ENCODE measurements around the gene DGLUCY.
"Not testable (repeated sequence)": the region's sequence is repeated elsewhere in the genome, so short reads cannot be mapped to it uniquely, and the experiment has no call there.

The DGLUCY gene

DNA sequence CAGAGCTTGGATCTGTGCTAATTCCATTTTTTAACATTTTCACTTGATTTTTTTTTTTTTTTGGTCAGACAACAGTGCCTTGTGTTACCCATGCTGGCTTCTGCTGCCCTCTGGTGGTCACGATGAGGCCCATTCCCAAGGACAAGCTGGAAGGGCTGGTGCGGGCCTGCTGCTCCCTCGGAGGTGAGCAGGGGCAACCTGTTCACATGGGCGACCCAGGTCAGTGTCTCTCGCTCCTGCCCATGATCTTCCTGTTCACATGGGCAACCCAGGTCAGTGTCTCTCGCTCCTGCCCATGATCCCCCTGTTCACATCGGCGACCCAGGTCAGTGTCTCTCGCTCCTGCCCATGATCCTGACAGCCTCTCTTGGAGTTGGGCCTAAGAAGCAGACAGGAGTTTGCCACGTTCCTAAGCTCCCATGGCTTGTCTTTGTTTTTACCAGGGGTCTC is 59.4 kb downstream of the DGLUCY start:
- DNase-seq = peak; percentile 61

DNA sequence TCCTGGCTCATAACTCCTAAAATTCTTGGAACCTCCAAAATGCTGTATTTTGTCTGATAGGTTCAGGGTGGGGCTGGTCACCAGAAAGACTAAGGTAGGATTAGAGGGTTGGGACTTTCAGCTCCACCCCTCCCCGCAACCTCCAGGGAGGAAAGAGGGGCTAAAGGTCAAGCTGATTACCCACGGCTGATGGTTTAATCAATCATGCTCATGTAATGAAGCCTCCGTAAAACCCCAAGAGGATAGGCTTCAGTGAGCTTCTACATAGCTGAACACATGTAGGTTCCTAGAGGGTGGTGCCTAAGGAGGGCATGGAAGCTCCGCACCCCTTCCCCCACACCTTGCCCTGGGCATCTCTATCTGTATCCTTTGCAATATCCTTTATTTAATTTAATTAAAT is 60.0 kb downstream of the DGLUCY start:
- no peak for DNase-seq

DNA sequence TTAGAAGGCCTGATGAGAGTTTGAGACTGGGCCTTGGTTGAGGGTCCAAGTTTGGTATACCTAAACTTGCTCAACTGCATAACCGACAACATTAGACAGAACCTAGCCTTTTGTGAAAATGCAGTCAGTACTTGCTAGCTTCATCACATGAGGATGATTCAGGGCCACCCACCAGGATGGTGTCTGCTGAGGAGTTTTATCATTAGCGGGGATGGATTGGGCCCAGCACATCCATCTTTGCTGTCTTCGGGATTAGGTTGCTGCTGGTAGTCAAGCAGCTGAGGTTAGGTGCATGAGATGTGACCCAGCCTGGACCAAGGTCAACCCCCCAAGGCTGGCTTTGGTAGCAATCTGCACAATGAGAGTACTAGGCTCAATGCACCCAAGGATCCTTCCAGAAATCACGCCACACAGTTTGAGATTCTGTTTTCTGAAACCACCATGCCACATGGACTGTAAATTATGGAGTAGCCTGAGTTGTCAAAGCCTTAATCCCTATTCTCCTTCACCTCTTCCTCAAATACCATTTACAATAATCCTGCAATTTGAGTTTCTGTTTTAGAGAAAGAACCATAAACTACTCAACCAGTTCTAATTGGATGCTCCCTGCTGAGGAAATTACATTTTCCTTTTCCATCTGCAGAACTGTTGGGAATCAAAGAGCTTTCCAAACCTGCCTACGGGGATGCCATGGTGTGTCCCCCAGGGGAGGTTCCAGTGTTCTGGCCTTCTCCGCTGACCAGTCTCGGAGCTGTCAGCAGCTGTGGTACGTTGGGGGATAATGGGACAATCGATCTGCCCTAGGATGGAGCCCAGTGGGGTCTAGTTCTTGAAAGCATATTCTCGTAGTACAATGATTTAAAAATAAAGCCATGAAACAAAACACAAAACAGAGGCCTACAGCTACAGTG is 61.7 kb downstream of the DGLUCY start:
- DNase-seq = peak; percentile 74

DNA sequence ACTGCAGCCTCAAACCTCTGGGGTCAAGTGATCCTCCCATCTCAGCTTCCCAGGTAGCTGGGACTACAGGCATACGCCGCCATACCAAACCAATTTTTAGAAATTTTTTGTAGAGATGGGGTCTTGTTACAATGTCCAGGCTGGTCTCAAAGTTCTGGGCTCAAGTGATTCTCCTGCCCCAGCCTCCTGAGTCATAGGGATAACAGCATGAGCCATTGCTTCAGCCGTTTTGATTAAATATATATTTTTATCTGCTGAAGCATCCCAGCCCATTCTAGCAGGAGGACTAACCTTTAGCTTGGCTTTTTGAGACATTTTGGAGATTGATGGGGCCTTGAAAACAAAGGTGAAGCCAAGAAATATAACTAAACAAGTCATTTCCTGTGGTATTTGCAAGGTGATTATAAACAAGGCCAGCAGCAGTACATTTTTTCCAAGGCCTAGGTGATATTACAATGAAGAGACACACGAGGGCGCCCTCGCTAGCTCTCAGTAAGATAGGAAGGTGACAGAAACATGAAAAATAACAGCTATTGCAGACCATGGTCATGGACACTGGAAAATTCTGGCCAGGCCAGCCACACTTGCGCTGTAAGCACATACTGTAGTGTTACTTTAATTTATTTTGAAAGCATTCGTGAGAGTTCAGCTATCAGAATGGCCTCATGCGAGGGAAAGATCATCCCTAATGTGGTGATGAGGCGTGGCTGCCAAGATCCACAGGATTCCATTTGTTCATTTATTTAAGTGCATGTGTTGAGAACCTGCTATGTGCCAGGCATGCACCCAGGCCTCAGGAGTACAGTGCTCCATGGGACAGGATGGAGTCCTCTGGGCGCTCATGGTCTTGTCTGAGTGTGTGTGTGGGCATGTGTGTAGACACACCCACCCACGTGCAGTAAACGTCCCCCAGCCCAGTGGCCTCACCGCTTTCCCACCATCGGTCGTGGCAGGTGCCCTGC is 63.5 kb downstream of the DGLUCY start:
- DNase-seq = peak; percentile 66

DNA sequence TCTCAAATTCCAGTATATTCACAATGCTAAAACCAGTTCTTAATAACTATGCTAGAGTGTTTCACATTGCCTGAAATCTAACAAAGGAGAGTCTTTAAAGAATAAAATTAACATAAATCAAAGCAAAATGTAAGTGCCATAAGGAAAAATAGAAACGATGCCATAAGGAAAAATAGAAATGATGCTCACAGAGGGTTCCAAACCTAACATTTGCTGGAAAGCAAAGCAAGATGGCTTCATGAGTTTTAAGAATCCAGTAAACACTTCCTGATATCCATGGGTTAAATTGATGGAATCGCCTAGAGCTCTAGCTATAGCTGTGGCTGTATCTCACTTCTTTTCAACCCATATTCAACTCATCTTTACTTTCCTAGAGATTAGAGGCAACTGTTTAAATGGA is 66.7 kb downstream of the DGLUCY start:
- no peak for DNase-seq

DNA sequence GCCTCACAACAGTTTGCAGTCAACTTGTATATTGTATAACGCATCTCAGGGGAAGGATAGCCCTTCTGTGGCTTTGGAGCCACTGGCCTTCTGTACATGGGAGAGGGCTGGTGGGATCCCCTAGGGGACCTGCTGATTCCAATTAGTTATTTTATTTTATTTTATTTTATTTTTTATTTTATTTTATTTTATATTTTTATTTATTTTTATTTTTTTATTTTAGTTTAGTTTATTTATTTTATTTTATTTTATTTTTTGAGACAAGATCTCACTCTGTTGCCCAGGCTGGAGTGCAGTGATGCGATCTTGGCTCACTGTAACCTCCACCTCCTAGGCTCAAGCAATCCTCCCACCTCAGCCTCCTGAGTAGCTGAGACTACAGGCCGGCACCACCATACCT is 68.9 kb downstream of the DGLUCY start:
- DNase-seq = not testable (repeated sequence)

DNA sequence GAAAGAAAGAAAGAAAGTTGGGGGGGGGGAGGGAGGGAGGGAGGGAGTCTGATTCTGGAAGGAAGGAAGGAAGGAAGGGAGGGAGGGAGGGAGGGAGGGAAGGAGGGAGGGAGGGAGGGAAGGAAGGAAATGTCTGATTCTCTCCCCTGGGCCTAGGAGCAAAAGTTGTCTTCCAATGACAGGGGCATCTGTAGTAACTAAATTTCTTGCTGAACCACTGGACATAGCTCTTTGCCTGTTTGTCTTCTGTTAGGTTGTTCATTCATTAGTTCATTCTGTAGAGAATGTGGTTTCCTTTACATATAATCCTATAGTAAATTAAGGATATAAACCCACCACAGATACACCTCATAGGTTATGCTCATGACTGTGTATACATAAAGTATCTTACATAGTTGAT is 70.7 kb downstream of the DGLUCY start:
- no peak for DNase-seq

DNA sequence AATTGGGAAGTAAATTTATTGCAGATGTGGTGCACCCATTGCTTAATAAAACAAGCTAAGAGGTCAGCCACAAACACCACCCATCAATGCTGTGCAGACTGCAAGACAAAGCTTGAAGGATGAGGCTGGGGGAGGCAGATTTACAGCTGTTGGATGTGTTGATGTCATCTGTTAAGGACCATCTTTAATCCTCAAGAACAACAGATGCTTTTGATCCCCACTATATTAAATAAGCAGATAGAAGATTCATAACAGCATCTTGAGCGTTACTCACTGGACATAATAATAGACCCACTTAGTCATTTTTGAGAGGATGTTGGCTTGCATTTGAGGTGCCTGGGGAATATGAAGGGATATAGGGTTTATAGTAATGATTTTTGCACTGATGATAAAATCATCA is 71.8 kb downstream of the DGLUCY start:
- DNase-seq = no peak

DNA sequence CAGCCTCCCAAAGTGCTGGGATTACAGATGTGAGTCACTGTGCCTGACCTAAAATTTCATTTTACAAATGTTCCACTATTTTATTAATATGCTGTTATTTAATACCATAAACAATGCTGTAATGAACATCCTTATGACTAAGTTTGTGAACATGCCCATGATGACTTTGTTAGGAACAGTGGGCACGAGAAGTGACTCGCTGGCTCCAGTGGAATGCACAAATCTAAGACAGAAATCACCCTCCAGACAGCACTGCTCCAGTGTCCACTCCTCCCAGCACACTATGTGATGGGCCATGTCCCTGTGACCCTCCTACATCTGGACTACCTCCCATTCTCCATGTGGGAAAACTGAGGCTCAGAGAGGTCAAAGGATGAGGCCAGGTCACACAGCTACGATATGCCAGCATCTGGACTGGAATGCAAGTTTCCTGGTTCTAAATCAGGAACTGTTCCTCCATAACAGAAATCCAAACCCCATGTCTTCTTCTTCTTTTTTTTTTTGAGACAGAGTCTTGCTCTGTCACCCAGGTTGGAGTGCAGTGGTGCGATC is 72.7 kb downstream of the DGLUCY start:
- no peak for DNase-seq

DNA sequence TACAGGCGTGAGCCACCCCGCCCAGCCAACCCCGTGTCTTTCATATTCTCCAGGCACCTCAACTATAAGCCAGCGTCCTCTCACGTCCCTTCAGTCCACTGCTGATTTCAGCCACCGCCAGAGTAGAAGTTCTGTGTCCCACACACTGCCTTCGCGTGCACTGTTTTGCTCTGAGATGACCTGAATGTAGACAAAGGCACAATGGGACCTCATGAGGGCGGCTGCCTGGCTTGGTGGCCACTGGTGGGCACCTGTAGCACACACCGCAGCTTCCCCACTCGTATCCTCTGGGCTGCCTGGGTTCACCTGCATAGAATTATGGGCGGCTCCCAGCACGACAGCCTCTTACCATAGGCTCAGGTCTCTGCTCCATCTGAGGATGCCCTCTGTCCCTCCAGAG is 73.4 kb downstream of the DGLUCY start:
- DNase-seq = no peak

DNA sequence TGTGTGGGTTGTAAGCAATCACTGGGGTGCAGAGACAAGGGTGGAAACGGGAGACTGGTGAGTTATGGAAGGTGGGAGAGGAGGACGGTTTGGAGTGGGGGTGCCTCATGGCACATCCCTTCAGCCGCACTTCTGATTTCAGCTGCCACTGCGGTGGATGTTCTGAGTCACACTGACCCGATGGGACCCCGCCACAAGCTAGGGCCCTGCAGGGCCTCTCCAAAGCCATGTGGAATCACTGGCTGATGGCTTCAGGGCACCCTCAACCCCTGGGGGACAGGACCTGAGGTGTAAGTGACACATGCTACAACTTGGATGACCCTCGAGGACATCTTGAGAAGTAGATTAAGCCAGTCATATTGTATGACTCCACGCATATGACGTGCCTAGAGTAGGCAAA is 77.0 kb downstream of the DGLUCY start:
- DNase-seq = no peak

DNA sequence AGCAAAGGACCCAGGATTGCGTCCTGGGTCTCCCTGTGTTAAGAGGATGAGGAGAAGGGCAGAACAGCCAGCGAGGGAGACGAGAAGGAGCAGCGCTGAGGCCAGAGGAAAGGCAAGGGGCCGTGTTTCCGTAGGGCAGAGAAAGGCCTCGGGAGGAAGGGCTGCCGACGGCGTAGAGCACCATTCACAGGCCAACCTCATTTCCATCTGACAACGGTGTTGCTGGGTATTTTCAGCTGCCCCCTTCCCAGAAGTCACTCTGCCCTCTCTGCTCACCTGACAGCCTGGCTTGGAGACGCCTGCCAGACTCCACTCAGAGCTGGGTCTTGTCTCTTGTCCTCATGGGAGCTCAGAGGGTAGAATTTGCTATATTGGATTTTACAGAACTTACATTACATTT is 79.2 kb downstream of the DGLUCY start:
- no peak for DNase-seq

DNA sequence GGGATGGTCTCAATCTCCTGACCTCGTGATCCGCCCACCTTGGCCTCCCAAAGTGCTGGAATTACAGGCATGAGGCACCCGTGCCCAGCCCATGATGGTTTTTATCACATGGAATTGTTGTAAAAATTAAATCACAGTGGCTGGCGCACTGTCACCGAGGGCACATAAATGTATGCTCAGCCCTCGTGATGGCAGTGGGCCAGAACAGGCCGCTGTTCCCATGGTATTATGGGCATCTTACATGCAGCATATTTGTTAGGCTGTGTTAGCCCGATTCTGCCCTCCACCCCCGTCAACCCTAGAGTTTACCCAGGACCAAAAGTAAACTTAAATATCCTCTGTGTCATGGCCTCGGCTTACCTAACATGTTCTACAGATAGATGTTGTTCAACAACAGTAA is 82.0 kb downstream of the DGLUCY start:
- no peak for DNase-seq

DNA sequence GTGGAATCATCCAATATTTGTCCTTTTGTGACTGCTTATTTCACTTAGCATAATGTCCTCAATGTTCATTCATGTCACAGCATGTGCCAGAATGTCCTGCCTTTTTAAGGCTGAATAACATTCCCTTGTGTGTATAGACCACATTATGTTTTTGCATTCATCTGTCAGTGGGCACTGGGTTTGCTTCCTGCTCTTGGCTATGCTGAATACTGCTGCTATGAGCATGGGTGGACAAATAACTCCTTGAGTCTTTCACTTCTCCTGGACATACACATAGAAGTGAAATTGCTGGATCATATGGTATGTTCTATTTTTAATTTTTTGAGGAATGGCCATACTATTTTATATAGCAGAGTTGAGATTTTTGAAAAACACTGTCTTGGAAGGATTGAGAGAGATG is 83.8 kb downstream of the DGLUCY start:
- DNase-seq = no peak

DNA sequence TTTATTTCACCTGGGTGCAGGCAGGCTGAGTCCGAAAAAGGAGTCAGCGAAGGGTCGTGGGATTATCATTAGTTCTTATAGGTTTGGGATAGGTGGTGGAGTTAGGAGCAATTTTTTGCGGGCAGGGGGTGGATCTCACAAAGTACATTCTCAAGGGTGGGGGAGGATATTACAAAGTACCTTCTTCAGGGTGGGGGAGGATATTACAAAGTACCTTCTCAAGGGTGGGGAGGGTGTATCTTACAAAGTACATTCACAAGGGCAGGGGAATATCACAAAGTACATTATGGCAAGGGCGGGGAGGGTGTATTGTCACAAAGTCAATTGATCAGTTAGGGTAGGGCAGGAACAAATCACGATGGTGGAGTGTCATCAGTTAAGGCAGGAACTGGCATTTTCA is 86.9 kb downstream of the DGLUCY start:
- DNase-seq = not testable (repeated sequence)

DNA sequence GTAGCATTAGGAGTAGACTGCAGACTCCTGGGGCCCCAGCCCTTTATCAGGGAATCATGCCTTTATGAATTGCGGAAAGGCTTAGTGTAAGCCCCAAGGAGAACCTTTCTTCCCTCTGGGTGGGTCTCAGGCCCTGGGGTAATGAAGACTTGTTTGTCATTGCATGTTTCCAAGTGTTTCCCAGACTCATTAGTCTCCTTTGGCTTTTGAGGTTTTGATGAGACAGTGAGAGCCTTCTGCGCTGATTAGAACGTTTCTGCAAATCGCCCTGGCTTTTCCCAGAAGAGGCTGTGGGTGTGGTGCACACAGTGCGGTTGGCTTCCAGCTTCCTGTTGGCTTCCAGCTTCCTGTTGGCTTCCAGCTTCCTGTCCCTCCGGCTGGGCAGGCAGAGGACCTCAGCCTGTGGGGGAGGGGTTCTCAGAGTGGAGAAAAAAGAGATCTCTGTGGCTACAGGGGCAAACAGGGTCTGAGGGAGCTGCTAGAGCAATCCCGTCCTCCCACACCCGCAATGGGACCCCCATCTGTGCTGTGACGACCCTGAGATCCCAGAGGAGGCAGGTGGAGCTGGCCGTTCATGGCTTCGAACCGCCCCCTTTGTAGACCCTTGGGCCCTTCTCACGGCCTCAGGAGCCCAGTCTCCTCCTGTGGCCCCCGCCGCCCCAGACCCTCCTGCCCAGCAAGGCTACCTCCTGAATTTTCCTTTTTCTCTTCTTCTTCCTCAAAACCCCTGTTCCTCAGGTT is 88.5 kb downstream of the DGLUCY start:
- no peak for DNase-seq

DNA sequence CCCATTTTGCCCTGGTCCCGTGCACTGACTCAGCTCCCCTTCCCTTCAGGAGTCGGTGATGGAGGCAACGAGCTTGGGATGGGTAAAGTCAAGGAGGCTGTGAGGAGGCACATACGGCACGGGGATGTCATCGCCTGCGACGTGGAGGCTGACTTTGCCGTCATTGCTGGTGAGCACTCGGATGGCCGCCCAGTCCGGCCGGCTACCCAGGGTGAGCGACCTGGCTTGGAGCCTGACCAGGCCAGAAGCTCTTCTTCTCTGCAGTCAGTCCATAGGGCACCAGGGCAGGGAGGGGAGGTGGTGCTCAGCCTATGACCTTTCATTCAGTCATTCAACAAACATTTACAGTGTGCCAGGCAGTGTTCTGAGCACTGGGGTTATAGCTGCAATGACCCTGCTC is 90.8 kb downstream of the DGLUCY start:
- DNase-seq = no peak

DNA sequence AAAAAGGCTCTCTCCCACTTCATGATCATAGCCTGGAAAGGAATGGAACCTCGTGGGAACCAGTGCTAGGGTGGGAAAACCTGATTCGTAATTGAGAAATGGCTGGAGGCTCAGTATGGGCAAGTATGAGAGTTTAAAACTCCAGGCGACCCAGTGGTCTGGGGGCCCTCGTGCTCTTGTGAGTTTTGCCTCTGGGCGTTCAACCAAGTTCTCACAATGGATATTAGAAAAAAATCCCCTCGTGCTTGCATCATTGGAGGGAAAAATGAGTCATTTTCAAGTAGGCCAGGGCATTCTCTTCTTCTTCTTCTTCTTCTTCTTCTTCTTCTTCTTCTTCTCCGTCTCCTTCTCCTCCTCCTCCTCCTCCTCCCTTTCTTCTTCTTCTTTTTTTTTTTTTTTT is 91.6 kb downstream of the DGLUCY start:
- DNase-seq = no peak

DNA sequence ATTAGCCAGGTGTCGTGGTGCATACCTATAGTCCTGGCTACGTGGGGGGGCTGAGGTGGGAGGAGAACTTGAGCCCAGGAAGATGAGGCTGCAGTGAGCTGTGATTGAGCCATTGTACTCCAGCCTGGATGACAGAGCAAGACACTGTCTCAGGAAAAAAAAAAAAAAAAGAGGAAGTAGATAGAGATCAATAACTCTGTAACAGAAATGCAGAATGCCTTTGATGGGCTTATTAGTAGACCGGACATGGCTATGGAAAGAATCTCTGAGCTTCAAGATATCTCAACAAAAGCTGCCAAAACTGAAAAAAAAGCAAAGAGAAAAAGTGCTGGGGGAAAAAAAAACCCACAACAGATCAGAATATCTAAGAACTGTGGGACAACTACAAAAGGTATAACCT is 93.1 kb downstream of the DGLUCY start:
- no peak for DNase-seq

DNA sequence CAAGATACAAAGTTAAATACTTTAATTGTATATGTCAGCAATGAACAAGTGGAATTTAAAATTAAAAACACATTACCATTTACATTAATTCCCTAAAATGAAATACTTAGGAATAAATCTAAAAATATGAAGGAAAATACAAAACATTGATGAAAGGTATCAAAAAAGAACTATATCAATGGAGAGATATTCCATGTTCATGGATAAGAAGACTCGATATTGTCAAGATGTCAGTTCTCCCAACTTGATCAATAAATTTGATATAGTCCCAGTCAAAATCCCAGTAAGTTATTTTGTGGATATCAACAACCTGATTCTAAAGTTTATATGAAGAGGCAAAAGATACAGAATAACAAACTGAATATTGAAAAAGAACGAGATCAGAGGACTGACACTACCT is 97.1 kb downstream of the DGLUCY start:
- no peak for DNase-seq

DNA sequence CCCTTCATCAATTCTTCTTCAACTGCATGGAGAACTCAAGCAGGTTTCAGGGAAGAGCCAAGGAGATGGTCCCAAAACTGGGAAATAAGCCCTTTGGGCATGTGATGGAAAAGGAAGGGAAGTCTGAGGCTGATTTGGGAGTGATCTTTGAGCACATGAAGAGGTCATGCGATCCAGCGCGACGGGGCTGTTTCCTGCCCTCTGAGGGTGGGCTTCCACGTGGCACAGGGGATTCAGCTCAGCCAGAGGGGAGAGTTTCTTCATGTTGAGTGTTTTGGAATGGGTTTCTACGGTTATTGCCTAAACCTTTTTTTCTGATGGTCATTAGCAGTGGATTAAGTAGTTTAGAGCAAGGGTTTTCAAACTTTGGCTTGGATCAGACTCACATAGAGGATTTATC is 100.4 kb downstream of the DGLUCY start:
- DNase-seq = no peak

DNA sequence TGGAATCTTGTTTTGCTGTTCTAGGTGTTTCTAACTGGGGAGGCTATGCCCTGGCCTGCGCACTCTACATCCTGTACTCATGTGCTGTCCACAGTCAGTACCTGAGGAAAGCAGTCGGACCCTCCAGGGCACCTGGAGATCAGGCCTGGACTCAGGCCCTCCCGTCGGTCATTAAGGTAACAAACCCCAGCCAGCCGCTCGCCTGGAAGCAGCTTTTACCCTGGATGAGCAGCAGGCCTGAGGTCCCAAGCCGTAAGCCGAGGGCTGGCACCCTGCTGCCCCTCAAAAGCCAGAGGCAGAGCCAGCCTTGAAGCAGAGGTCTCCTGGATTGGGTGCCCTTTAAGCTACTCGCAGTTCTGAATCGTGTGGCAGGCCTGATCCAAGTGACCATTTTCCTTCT is 101.5 kb downstream of the DGLUCY start:
- DNase-seq = no peak

DNA sequence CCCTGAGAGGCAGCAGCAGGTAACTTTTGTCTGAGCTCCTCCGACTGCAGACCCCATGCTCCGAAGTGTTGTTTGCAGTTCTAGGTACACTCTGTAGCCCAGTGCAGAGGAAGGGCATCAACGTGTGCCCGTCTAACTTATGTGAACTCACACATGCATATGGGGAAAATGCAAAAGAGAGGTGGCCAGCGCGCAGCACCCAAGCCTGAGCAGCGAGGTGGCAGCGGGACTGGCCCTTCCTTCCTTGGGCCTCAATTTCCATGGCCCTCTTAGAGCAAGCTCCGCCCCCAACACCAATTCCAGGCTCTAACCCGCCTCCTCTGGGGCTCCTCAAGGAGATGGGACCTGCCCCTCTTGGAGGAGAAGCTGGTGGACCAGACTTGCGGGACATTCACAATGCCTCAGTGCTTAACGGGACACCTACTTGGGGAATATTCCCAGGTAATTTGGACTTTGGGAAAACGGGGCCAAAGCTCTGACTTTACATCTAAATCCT is 102.9 kb downstream of the DGLUCY start:
- DNase-seq = no peak
